IPS DF 19.7 (cell line): ENCODE measurements around the gene BICC1.

ENCODE experiments used
- DNase-seq: peaks from one replicate; pipeline ENCODE4 v3.0.0-alpha.2; 2013; ENCODE audit warnings: low read depth, low spot score

Gene BICC1

GRCh38 chr10:58776568-58777318 is 264.1 kb downstream of the BICC1 start:
- no peak for DNase-seq

- DNase-seq = no peak
Observed at GRCh38 chr10:58778966-58779365, 266.3 kb downstream of the BICC1 start.

GRCh38 chr10:58779594-58779993 is 266.9 kb downstream of the BICC1 start:
- no peak for DNase-seq

DNA sequence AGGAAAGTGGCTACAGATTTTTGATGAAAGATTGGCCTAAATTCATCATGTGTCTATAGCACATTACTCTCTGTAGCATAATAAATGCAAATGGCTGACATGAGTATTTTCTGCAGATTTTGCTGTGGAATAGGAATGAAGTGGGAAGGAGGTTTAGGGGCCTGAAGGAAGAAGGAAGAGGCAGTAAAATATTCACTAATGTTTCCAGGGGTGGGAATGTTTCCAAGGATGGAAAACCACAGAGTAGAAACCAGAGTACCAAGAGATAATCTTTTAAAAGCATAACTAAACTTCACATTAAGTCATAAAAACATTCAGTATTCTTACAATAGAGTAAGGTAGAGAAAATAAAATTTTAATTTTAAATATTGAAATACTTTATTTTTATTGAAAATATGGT is 267.8 kb downstream of the BICC1 start:
- no peak for DNase-seq

DNA sequence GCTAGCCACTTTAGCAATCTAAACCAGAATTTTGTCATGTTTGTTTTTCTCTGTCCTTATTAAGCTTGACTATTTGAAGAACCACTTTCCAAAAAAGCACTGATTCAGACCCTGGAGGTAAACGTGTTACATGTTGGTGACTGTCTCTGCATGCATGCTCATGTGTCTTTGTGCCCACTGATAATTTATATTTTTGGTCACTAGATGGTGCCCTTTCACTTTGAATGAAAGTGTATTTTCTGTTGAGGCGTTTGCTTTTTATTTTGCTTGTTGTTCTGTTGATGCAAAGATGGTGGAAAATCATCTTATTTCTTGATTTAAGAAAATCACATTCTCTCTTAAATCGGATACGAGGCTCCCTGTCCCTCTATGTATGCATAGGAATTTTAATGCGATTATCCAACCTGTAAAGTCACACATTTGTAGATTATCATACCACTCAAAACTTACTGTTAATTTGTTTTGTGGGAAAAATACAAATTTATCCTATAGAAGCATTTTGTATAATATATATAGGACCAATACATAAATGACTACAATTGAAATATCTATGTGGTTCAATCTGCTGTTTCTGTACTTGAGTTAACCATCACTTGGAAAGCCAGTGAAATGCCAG is 269.3 kb downstream of the BICC1 start:
- no peak for DNase-seq

DNA sequence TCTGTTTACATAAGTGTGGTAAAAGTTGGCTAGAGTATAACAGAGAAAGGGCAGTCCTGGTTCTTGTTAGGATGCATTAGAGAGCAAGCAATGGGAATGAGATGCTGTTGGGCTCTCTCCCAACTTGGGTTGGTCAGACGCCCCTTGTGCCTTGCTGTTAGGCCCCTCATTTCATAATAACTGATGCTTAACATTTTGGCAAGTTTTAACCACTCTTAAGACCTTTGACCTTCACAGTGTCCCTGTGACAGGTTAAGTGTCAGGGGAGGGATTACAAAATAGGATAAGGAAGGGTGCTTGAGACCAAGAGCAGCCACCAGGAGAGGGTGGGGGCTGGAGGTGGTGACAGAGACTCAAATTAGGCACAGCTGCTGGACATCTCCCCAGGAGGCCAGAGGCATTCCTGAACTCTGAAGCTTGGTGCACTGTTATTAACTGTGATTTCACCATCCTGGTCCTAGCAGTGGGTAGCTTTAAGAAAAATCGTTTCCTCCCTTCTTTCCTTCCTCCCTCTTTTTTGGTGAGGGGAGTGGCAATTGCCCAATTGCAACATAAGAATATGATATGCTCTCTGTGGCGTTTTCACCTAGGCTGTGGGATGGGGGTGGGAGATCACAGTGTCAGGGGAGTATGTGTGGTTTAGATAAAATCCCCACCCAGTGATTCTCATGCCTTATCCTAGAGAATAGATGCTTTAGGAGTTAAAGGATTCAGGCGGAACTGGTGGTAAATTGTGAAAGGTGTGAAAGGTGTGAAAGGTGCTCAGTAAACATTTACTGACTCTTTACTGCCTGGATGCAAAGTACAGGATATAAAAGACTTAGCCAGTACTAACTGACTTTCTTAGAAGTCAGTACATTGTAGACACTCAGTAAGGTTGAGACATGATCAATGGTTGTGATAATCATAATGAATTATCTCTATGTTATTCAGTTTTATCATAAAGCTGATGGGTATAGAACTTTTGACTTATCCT is 270.5 kb downstream of the BICC1 start:
- no peak for DNase-seq

GRCh38 chr10:58784361-58784760 is 271.7 kb downstream of the BICC1 start:
- no peak for DNase-seq

- DNase-seq = no peak
Observed at GRCh38 chr10:58785354-58785753, 272.7 kb downstream of the BICC1 start.

- no peak for DNase-seq
Observed at GRCh38 chr10:58791137-58791536, 278.5 kb downstream of the BICC1 start.

- DNase-seq = no peak
Observed at GRCh38 chr10:58795560-58795959, 282.9 kb downstream of the BICC1 start.

- no peak for DNase-seq
Observed at GRCh38 chr10:58796242-58796641, 283.6 kb downstream of the BICC1 start.

DNA sequence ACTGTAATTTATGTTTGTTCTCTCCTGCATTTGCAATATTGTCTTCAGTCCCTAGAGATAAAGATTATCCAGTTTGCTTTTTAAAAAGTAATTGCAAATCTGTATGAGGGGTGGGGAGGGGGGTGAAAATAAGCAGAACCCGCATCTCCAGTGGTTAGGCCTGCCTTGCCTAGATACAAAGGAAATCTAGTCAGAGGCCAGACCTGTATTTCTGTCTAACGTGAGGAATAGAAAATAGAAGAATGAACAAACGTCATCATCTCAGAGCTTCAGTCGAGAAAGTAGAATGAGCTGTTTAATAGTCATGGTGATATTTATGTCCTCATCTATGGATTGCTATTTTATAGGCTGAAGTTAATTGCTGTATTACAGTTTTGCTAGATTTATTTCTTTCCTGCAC is 284.2 kb downstream of the BICC1 start:
- no peak for DNase-seq

DNA sequence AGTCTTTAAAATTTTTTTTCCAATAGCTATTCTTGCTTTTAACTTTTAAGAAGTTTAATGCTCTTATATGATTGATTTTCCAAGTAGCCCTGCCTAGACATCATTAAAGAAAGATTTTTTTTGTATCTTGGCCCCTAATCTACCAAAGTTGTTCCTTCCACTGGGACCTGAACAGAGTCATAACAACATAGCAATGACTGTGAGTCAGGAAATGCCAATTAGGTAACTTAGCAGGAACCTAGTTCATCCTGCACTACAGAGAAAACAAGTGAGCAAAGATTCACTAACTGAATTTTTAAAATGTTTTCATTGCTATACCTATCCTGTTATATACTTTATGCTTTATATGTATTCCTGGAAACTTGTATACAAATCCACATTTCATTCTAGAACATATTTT is 284.7 kb downstream of the BICC1 start:
- DNase-seq = no peak

- DNase-seq = no peak
Observed at GRCh38 chr10:58802047-58802446, 289.4 kb downstream of the BICC1 start.

DNA sequence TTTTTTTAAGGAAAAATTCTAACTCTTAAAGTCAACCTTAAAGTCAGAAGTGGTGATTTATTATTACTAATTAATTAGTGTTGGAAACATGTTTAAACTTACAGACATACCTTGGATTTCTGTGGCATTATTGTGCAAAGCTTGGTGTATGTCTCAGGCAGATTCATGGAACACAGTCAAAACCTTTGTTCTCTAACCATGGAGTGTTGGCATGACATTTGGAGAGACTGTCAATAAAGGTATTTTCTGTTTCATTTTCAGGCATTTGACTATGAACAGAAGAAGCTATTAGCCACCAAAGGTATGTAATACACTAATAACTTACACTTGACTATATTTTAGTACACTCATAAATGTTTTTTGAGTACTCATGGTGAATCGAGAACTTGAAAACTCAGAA is 293.7 kb downstream of the BICC1 start:
- no peak for DNase-seq

DNA sequence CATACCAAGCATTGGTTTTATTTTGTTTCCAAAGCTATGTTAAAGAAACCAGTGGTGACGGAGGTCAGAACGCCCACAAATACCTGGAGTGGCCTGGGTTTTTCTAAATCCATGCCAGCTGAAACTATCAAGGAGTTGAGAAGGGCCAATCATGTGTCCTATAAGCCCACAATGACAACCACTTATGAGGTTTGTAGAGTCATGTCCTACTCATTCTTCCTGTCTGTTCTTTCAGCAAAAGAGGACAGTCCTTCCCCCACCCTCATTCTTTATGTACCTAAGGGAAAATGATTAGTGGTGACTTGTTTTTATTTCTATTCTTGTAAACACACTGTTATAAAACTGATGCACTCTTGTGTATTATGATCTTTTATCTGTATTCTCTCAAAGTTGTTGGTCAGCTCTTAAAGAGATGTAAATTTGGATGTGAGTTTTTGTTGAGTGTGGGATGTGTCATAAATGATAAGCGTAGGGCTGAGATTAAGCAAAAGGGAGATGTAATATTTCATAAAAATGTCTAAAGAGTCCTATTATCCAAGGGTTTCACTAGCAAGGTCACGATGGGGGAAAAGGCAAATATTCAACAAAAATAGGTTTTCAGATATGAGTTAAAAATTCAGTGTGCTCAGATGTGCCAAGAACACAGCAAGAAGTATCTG is 294.4 kb downstream of the BICC1 start:
- no peak for DNase-seq

DNA sequence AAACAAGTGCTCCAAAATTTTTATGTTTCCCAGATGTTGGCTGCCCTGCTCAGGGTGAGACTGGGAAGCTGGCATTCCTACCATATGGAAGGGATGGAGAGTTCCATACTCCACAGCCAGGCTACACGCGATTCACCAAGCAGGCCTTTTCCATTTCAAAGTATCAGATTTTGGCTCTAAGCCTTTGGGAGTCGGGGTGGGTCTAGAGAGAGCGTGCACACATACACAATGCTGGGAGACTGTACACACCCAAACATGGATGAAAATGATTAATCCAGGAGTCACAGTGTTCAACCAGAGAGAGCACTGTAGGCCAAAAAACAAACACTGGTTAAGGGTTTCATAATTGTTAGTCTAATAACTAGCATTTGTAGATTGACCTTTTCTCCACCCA is 295.0 kb downstream of the BICC1 start:
- no peak for DNase-seq

GRCh38 chr10:58810751-58811150 is 298.1 kb downstream of the BICC1 start:
- DNase-seq = no peak

GRCh38 chr10:58813573-58813972 is 300.9 kb downstream of the BICC1 start:
- DNase-seq = no peak

DNA sequence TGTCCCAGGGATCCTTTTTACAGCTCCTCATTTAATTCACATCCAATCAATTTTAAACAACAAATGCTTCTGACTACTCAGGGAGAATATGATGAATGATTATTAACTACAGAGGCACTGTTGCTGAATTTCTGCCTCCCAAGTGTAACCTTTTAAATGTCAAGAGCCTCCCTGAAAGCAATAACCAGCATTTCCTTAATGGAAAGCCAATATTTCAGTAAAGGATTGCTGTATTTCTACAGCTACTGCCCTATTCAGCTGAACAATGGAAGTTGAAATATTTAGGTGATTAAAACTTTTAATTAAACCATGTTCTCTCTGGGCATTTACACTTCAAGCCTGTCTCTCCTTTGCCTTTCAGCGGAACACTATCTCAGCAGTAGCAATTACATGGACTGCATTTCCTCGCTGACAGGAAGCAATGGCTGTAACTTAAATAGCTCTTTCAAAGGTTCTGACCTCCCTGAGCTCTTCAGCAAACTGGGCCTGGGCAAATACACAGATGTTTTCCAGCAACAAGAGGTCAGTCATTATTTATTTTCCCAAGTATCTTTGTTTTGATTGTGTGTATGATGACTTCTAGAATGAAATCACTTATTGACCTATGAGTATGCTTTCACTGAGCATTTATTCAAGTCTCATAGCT is 304.7 kb downstream of the BICC1 start:
- no peak for DNase-seq

- DNase-seq = no peak
Observed at GRCh38 chr10:58818900-58819299, 306.2 kb downstream of the BICC1 start.
